H1 (cell line): ENCODE data around the gene EIF4A3. TPM values are rescaled to one million over a fixed set of nuclear protein-coding genes. Genes with fewer than 3 reads are reported as not detected.

ENCODE experiments used
- ATF3 ChIP-seq: IDR thresholded peaks from 2 replicates; pipeline ENCODE4 v1.6.1; 2011; ENCODE audit warnings: low read depth, mild to moderate bottlenecking, low read length; ENCODE audit not compliant: insufficient read depth
- CBX5 ChIP-seq: fragments of 300-800, 300-1000 bp; sonication (generic); IDR thresholded peaks from 2 replicates; pipeline ENCODE4 v1.7.1; 2016; ENCODE audit warnings: antibody characterized with exemption, low read length, low read depth
- CTBP2 ChIP-seq: IDR thresholded peaks from 2 replicates; pipeline ENCODE4 v1.7.0; 2011; ENCODE audit warnings: borderline replicate concordance, mild to moderate bottlenecking, moderate library complexity, mixed read lengths, low read length; ENCODE audit not compliant: insufficient read depth, insufficient read length
- EZH2 ChIP-seq: fragments of 200-600 bp; sonication (generic); IDR thresholded peaks from 2 replicates; pipeline ENCODE4 v1.7.1; 2012; ENCODE audit warnings: low read depth, mild to moderate bottlenecking, moderate library complexity, low read length, inconsistent platforms; ENCODE audit not compliant: severe bottlenecking
- HDAC6 ChIP-seq: IDR thresholded peaks from one replicate; pipeline ENCODE4 v1.7.1; 2012; ENCODE audit warnings: low read depth, mild to moderate bottlenecking, inconsistent platforms, low read length, moderate library complexity
- JUND ChIP-seq: IDR thresholded peaks from 2 replicates; pipeline ENCODE4 v1.6.1; 2011; ENCODE audit warnings: mild to moderate bottlenecking, improper control_type of control experiment, low read length
- NANOG ChIP-seq: IDR thresholded peaks from 2 replicates; pipeline ENCODE4 v1.6.1; 2011; ENCODE audit warnings: low read length, low read depth, mild to moderate bottlenecking, inconsistent platforms; ENCODE audit not compliant: insufficient read depth, poor library complexity, severe bottlenecking
- POU5F1 ChIP-seq: IDR thresholded peaks from 2 replicates; pipeline ENCODE4 v1.6.1; 2011; ENCODE audit warnings: low read depth, mild to moderate bottlenecking, low read length, moderate library complexity
- SIRT6 ChIP-seq: IDR thresholded peaks from one replicate; pipeline ENCODE4 v1.7.1; 2012; ENCODE audit warnings: low read length, inconsistent platforms
- polyA plus RNA-seq, 7 experiments: library from polyadenylated mRNA; depleted of rRNA in 3 of 7; stranded (reverse) in 5 of 7; unstranded in 2 of 7; fragments of >200 nt in 5 of 7; fragments of 200-250 nt in 2 of 7; gene quantifications; 1 replicate in 5 of 7; 2 replicates in 1 of 7; 4 replicates in 1 of 7; pipeline versions ENCODE4 v1.2.1 to v1.2.3, GENCODE V29; 2011 to 2013; ENCODE audit warnings: missing spikeins in 2 of 7, mixed read lengths in 2 of 7
- total RNA-seq: library from RNA; stranded (reverse); fragmentation: NEBNext Ultra II Directional; extraction: Animal tissue kit (Norgen Biotek cat#: 25700); gene quantifications from 2 replicates; pipeline ENCODE4 v1.2.1, GENCODE V29; 2021
- TF ChIP-seq, protein P1 (sequence below): fragments of 300-600 bp; sonication (generic); IDR thresholded peaks from 2 replicates; pipeline ENCODE4 v1.7.1; 2012; ENCODE audit warnings: low read length, moderate library complexity, mild to moderate bottlenecking, inconsistent platforms; ENCODE audit not compliant: insufficient replicate concordance

Gene EIF4A3
- total and polyA plus RNA-seq, 2 of the 8 experiments (the other 6 are each of a cell fraction or from before 2014, with no cell fraction given), result 142 to 146 TPM

DNA sequence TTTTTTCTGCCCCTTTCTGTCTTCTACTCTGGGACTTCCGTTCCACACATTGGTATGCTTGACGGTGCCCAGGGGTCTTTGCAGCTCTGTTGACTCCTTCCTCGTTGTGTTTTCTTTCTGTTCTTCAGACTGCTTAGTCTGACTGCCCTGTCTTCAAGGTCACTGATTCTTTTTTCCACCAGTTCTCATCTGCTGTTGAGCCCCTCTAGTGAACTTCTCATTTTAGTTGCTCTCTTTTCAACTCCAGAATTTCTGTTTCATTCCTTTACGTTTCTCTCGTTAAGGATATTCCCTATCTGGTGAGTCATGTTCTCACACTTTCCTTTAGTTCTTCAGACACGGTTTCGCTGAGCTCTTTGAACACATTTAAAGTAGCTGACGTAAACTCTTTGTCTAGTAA, 31.8 kb downstream of the EIF4A3 start (continued):
- TF ChIP-seq, protein P1, sequence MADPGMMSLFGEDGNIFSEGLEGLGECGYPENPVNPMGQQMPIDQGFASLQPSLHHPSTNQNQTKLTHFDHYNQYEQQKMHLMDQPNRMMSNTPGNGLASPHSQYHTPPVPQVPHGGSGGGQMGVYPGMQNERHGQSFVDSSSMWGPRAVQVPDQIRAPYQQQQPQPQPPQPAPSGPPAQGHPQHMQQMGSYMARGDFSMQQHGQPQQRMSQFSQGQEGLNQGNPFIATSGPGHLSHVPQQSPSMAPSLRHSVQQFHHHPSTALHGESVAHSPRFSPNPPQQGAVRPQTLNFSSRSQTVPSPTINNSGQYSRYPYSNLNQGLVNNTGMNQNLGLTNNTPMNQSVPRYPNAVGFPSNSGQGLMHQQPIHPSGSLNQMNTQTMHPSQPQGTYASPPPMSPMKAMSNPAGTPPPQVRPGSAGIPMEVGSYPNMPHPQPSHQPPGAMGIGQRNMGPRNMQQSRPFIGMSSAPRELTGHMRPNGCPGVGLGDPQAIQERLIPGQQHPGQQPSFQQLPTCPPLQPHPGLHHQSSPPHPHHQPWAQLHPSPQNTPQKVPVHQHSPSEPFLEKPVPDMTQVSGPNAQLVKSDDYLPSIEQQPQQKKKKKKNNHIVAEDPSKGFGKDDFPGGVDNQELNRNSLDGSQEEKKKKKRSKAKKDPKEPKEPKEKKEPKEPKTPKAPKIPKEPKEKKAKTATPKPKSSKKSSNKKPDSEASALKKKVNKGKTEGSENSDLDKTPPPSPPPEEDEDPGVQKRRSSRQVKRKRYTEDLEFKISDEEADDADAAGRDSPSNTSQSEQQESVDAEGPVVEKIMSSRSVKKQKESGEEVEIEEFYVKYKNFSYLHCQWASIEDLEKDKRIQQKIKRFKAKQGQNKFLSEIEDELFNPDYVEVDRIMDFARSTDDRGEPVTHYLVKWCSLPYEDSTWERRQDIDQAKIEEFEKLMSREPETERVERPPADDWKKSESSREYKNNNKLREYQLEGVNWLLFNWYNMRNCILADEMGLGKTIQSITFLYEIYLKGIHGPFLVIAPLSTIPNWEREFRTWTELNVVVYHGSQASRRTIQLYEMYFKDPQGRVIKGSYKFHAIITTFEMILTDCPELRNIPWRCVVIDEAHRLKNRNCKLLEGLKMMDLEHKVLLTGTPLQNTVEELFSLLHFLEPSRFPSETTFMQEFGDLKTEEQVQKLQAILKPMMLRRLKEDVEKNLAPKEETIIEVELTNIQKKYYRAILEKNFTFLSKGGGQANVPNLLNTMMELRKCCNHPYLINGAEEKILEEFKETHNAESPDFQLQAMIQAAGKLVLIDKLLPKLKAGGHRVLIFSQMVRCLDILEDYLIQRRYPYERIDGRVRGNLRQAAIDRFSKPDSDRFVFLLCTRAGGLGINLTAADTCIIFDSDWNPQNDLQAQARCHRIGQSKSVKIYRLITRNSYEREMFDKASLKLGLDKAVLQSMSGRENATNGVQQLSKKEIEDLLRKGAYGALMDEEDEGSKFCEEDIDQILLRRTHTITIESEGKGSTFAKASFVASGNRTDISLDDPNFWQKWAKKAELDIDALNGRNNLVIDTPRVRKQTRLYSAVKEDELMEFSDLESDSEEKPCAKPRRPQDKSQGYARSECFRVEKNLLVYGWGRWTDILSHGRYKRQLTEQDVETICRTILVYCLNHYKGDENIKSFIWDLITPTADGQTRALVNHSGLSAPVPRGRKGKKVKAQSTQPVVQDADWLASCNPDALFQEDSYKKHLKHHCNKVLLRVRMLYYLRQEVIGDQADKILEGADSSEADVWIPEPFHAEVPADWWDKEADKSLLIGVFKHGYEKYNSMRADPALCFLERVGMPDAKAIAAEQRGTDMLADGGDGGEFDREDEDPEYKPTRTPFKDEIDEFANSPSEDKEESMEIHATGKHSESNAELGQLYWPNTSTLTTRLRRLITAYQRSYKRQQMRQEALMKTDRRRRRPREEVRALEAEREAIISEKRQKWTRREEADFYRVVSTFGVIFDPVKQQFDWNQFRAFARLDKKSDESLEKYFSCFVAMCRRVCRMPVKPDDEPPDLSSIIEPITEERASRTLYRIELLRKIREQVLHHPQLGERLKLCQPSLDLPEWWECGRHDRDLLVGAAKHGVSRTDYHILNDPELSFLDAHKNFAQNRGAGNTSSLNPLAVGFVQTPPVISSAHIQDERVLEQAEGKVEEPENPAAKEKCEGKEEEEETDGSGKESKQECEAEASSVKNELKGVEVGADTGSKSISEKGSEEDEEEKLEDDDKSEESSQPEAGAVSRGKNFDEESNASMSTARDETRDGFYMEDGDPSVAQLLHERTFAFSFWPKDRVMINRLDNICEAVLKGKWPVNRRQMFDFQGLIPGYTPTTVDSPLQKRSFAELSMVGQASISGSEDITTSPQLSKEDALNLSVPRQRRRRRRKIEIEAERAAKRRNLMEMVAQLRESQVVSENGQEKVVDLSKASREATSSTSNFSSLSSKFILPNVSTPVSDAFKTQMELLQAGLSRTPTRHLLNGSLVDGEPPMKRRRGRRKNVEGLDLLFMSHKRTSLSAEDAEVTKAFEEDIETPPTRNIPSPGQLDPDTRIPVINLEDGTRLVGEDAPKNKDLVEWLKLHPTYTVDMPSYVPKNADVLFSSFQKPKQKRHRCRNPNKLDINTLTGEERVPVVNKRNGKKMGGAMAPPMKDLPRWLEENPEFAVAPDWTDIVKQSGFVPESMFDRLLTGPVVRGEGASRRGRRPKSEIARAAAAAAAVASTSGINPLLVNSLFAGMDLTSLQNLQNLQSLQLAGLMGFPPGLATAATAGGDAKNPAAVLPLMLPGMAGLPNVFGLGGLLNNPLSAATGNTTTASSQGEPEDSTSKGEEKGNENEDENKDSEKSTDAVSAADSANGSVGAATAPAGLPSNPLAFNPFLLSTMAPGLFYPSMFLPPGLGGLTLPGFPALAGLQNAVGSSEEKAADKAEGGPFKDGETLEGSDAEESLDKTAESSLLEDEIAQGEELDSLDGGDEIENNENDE, result no peak
- TF ChIP-seq POU5F1 (no peak), HDAC6 (no peak), SIRT6 (no peak), NANOG (no peak), CBX5 (no peak), JUND (no peak), CTBP2 (no peak), ATF3 (no peak), EZH2 (no peak)
- TF ChIP-seq, all 59 proteins: peak for 0
